ENCODE results near the gene EXOC3L4.

DNA sequence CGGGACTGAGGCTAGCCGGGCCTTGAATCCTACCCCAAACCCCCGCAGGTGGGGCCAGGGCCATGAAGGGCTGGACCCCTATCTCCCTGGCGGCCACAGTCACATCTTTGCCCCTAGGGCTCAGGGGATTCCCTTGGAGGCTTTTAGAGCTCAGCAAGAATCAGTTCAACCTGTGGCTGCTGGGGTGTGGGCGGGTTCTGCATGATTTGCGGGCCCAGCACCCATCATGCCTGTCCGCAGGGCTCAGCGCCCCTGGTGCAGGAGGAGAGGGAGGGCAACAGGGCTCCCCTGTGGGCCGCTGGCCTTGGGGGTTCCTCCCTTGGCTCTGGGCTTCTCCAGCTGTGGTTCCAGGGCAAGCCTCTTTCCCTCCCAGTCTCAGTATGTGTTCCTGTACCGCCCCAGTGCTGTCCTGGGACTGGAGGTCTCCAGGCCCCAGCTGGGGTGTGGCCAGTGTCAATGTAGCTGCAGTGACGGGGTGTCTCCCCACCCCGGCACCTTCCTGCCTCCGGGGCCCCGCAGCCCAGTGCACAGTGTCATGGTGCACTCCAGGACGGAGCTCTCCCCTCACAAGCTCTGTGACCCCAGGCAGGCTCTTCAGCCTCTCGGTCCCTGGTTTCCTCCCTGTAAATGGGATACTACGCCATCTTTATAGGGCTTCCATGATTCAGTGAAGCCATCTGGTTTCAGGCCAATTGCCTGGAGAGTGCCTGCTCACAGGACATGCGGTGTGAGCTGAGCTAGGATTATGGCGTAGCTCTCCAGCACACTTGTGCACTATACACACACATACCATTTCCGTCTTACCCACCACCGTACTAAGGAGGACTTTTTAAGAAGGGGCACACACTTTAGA is 20.4 kb upstream of the EXOC3L4 start:
- no peak for TF ChIP-seq EZH2 (IDR thresholded peaks at IDR 0.05; ENCODE audit: borderline replicate concordance, insufficient read depth, low read length, poor library complexity, severe bottlenecking)
- no peak for TF ChIP-seq RAD21 (conservative IDR thresholded peaks at IDR 0.05)
- TF ChIP-seq, protein P1, sequence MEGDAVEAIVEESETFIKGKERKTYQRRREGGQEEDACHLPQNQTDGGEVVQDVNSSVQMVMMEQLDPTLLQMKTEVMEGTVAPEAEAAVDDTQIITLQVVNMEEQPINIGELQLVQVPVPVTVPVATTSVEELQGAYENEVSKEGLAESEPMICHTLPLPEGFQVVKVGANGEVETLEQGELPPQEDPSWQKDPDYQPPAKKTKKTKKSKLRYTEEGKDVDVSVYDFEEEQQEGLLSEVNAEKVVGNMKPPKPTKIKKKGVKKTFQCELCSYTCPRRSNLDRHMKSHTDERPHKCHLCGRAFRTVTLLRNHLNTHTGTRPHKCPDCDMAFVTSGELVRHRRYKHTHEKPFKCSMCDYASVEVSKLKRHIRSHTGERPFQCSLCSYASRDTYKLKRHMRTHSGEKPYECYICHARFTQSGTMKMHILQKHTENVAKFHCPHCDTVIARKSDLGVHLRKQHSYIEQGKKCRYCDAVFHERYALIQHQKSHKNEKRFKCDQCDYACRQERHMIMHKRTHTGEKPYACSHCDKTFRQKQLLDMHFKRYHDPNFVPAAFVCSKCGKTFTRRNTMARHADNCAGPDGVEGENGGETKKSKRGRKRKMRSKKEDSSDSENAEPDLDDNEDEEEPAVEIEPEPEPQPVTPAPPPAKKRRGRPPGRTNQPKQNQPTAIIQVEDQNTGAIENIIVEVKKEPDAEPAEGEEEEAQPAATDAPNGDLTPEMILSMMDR (IDR thresholded peaks at IDR 0.05; ENCODE audit: poor library complexity, severe bottlenecking) = no peak
- TF ChIP-seq TAF1 (IDR thresholded peaks at IDR 0.05; ENCODE audit: low read depth) = no peak
- no peak for TF ChIP-seq POLR2AphosphoS5 (IDR thresholded peaks at IDR 0.05)
- TF ChIP-seq MXI1 (conservative IDR thresholded peaks at IDR 0.05; ENCODE audit: poor library complexity, severe bottlenecking) = no peak

Measured in neural cell (in vitro differentiated cells).